Forelimb muscle (tissue), 1 donor: ENCODE data around the gene SLC22A2. TPM values are rescaled to one million over a fixed set of nuclear protein-coding genes. Genes with fewer than 3 reads are reported as not detected.

Experiments
- polyA plus RNA-seq: library from polyadenylated mRNA; unstranded; fragments of 120-200 nt; gene quantifications from one replicate; pipeline ENCODE4 v1.2.1, GENCODE V29; 2013; ENCODE audit not compliant: insufficient read length

Gene SLC22A2
- polyA plus RNA-seq, 1 donor = not detected

Other genes starting within 250 kb of the SLC22A2 start
- gene SLC22A1, start 137.0 kb downstream of the SLC22A2 start, polyA plus RNA-seq = 0.85 TPM
- 11.8 TPM for gene SLC22A3, start 89.6 kb upstream of the SLC22A2 start, polyA plus RNA-seq